Kidney tubule cell (primary cell): ENCODE data around the gene ZNF335.
"Not testable (repeated sequence)": the region's sequence is repeated elsewhere in the genome, so short reads cannot be mapped to it uniquely, and the experiment has no call there.

Experiments used
- DNase-seq: peaks from one replicate; pipeline ENCODE4 v3.0.0-alpha.2; 2018; ENCODE audit warnings: low spot score

ZNF335 gene

GRCh38 chr20:45969712-45970634 is 2.0 kb downstream of the ZNF335 start:
- DNase-seq = peak; percentile 59

- peak; percentile 40 for DNase-seq
Observed at GRCh38 chr20:45968801-45969711, 2.9 kb downstream of the ZNF335 start.

GRCh38 chr20:45968081-45968671 is 3.8 kb downstream of the ZNF335 start:
- DNase-seq = no peak

- DNase-seq = no peak
Observed at GRCh38 chr20:45967551-45968080, 4.4 kb downstream of the ZNF335 start.

GRCh38 chr20:45965169-45966002 is 6.6 kb downstream of the ZNF335 start:
- no peak for DNase-seq

- DNase-seq = no peak
Observed at GRCh38 chr20:45964006-45964400, 8.0 kb downstream of the ZNF335 start.

- peak; percentile 58 for DNase-seq
Observed at GRCh38 chr20:45963059-45964005, 8.7 kb downstream of the ZNF335 start.

- no peak for DNase-seq
Observed at GRCh38 chr20:45962031-45962755, 9.8 kb downstream of the ZNF335 start.

GRCh38 chr20:45959956-45960630 is 11.9 kb downstream of the ZNF335 start:
- DNase-seq = no peak

- DNase-seq = no peak
Observed at GRCh38 chr20:45959126-45959525, 12.9 kb downstream of the ZNF335 start.

- DNase-seq = no peak
Observed at GRCh38 chr20:45958593-45958992, 13.4 kb downstream of the ZNF335 start.

- no peak for DNase-seq
Observed at GRCh38 chr20:45957021-45957941, 14.7 kb downstream of the ZNF335 start.

GRCh38 chr20:45956326-45956725 is 15.7 kb downstream of the ZNF335 start:
- DNase-seq = not testable (repeated sequence)

- DNase-seq = no peak
Observed at GRCh38 chr20:45953672-45954071, 18.3 kb downstream of the ZNF335 start.

GRCh38 chr20:45952861-45953260 is 19.1 kb downstream of the ZNF335 start:
- no peak for DNase-seq

- DNase-seq = no peak
Observed at GRCh38 chr20:45951925-45952834, 19.8 kb downstream of the ZNF335 start.

GRCh38 chr20:45950330-45950646 is 21.7 kb downstream of the ZNF335 start:
- no peak for DNase-seq
